NCI-H226 (cell line): ENCODE data around the gene DAG1.

Experiments used
- DNase-seq: peaks from one replicate; pipeline ENCODE4 v3.0.0-alpha.2; 2015

DAG1 gene

DNA sequence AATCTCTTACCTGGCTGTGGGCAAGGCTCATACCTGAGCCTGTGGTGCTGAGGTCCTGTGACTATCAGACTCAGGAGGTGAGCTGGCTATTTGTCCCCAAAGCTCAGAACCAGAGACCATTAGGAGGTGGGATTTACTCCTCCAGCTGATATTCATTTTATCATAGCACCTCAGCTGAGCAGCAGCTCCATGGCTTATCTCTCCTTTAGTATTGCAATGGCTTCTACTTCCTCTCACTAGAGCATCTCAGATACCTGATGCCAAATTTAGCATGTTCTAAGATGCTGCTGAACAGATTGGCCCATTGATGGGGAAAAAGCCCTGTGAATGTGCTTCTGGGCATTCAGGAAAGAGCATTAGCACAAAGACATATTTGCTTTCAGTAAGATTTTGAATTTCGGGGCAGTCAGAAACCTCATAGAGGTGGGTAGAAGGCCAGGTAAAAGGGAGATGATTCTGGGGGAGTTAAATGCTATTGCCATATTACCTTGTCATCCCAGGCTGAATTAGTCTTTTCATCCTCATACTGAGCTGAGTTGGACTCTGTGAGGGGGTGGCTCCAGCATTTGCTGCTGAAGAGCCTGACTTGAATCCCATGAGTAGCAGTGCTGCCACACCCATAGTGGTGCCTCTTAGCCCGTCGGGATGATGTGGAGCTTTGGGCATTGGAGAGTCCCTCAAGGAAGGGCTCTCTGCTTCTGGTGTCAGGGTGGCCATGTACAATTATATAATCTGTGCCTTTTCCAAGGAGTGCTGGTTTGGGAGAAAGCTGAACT, 86.6 kb downstream of the DAG1 start:
- no peak for DNase-seq

DNA sequence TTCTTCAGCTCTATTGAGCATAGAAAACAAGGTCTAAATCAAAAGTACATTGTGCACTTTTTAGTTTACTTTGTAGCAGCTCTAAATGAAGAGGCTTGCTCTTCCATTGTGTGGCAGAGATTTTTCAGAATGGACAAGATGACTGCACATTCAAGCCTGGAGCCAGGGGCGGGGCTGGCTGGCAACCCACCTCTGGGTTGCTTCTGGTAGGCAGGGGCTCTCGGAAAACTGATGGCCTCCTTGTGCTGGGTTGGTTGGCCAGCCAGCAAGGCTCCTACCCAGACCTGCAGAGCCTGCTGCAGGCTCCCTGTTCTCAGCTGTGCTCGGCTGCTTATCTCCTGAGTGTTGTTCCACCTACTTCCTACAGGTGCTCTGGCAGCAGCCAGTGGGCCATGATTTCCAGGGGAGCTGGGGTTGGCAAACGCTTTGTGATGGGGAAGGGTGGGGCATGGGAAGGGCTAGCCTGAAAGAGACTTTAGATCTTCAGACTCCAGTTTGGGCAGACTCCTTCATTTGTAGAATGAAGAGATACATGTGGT, 93.0 kb downstream of the DAG1 start:
- DNase-seq: no peak

GRCh38 chr3:49563766-49564165, 93.7 kb downstream of the DAG1 start:
- DNase-seq: no peak

DNA sequence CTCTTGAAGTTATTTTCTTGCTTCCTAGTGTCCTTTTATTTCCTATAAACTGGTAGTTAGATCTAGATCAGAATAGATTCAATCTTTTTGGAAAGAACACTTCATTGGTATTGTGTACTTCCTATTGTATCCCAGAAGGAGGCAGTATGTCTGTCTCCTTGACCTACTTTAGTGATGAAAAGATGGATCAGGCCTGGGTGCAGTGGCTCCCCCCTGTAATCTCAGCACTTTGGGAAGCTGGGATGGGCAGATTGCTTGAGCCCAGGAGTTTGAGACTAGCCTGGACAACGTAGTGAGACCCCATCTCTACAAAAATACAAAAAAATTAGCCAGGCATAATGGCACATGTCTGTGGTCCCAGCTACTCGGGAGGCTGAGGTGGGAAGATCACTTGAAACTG, 96.2 kb downstream of the DAG1 start:
- no peak for DNase-seq

GRCh38 chr3:49567406-49567805, 97.3 kb downstream of the DAG1 start:
- no peak for DNase-seq

GRCh38 chr3:49568965-49569364, 98.9 kb downstream of the DAG1 start:
- DNase-seq: no peak

- no peak for DNase-seq
Observed at GRCh38 chr3:49570028-49570654, 100.1 kb downstream of the DAG1 start.

- no peak for DNase-seq
Observed at GRCh38 chr3:49582177-49582576, 112.1 kb downstream of the DAG1 start.
